ENCODE measurements around the gene GRHL3. TPM values are rescaled to one million over a fixed set of nuclear protein-coding genes. Genes with fewer than 3 reads are reported as not detected.

The GRHL3 gene
- total RNA-seq, 1 donor from 2014 or later = 2.1 TPM

GRCh38 chr1:24364975-24365678 is 46.0 kb downstream of the GRHL3 start:
- Mint-ChIP-seq H3K36me3 (ENCODE audit: low read depth, unreplicated experiment) (no peaks in the 10 kb centered on the region), H3K27me3 (ENCODE audit: unreplicated experiment) (peaks cover 4% of the 10 kb centered on the region), H3K9me3 (ENCODE audit: unreplicated experiment) (no peaks in the 10 kb centered on the region), H3K27ac (ENCODE audit: unreplicated experiment) (no peak overlapping the region), H3K4me3 (ENCODE audit: unreplicated experiment) (no peak overlapping the region), H3K4me1 (ENCODE audit: unreplicated experiment) (no peaks in the 10 kb centered on the region)
- TF ChIP-seq CTCF (IDR thresholded peaks at IDR 0.05; ENCODE audit: unreplicated experiment) = no peak
- DNase-seq (ENCODE audit: low spot score) = no peak

- DNase-seq (ENCODE audit: low spot score) = no peak
- TF ChIP-seq CTCF (IDR thresholded peaks at IDR 0.05; ENCODE audit: unreplicated experiment) = no peak
- Mint-ChIP-seq H3K9me3 (ENCODE audit: unreplicated experiment) (no peaks in the 10 kb centered on the region), H3K4me3 (ENCODE audit: unreplicated experiment) (no peak overlapping the region), H3K4me1 (ENCODE audit: unreplicated experiment) (no peaks in the 10 kb centered on the region), H3K27me3 (ENCODE audit: unreplicated experiment) (peaks cover 2% of the 10 kb centered on the region), H3K36me3 (ENCODE audit: low read depth, unreplicated experiment) (no peaks in the 10 kb centered on the region), H3K27ac (ENCODE audit: unreplicated experiment) (no peak overlapping the region)
These were observed 47.5 kb downstream of the GRHL3 start for GRCh38 chr1:24366707-24367106.

- no peak for DNase-seq (ENCODE audit: low spot score)
- TF ChIP-seq CTCF (IDR thresholded peaks at IDR 0.05; ENCODE audit: unreplicated experiment) = no peak
- Mint-ChIP-seq H3K36me3 (ENCODE audit: low read depth, unreplicated experiment) (no peaks in the 10 kb centered on the region), H3K4me3 (ENCODE audit: unreplicated experiment) (no peak overlapping the region), H3K27ac (ENCODE audit: unreplicated experiment) (no peak overlapping the region), H3K27me3 (ENCODE audit: unreplicated experiment) (peaks cover 2% of the 10 kb centered on the region), H3K4me1 (ENCODE audit: unreplicated experiment) (peaks cover 3% of the 10 kb centered on the region), H3K9me3 (ENCODE audit: unreplicated experiment) (no peaks in the 10 kb centered on the region)
These were observed 50.0 kb downstream of the GRHL3 start for GRCh38 chr1:24369199-24369598.

- DNase-seq (ENCODE audit: low spot score) = no peak
- TF ChIP-seq CTCF (IDR thresholded peaks at IDR 0.05; ENCODE audit: unreplicated experiment) = no peak
- no peak overlapping the region for H3K4me3 Mint-ChIP-seq (ENCODE audit: unreplicated experiment)
- peaks cover 1% of the 10 kb centered on the region for H3K27me3 Mint-ChIP-seq (ENCODE audit: unreplicated experiment)
- peaks cover 3% of the 10 kb centered on the region for H3K4me1 Mint-ChIP-seq (ENCODE audit: unreplicated experiment)
- no peak overlapping the region for H3K27ac Mint-ChIP-seq (ENCODE audit: unreplicated experiment)
- H3K36me3 Mint-ChIP-seq (ENCODE audit: low read depth, unreplicated experiment) = no peaks in the 10 kb centered on the region
- no peaks in the 10 kb centered on the region for H3K9me3 Mint-ChIP-seq (ENCODE audit: unreplicated experiment)
These were observed 50.6 kb downstream of the GRHL3 start for GRCh38 chr1:24369801-24370200.

- no peak for DNase-seq (ENCODE audit: low spot score)
- no peak for TF ChIP-seq CTCF (IDR thresholded peaks at IDR 0.05; ENCODE audit: unreplicated experiment)
- H3K27me3 Mint-ChIP-seq (ENCODE audit: unreplicated experiment) = no peaks in the 10 kb centered on the region
- H3K27ac Mint-ChIP-seq (ENCODE audit: unreplicated experiment) = no peak overlapping the region
- H3K9me3 Mint-ChIP-seq (ENCODE audit: unreplicated experiment) = no peaks in the 10 kb centered on the region
- H3K4me1 Mint-ChIP-seq (ENCODE audit: unreplicated experiment) = peaks cover 3% of the 10 kb centered on the region
- H3K4me3 Mint-ChIP-seq (ENCODE audit: unreplicated experiment) = no peak overlapping the region
- no peaks in the 10 kb centered on the region for H3K36me3 Mint-ChIP-seq (ENCODE audit: low read depth, unreplicated experiment)
These were observed 53.9 kb downstream of the GRHL3 start for GRCh38 chr1:24373044-24373443.
